NCI-H524 treated with DMSO at 0.1 percent for 48 hours (cell line): ENCODE measurements around the gene ARHGEF16.

Experiments used
- DNase-seq: peaks from one replicate; lab custom pipeline; 2025; lab: John Stamatoyannopoulos, UW

ARHGEF16 gene

DNA sequence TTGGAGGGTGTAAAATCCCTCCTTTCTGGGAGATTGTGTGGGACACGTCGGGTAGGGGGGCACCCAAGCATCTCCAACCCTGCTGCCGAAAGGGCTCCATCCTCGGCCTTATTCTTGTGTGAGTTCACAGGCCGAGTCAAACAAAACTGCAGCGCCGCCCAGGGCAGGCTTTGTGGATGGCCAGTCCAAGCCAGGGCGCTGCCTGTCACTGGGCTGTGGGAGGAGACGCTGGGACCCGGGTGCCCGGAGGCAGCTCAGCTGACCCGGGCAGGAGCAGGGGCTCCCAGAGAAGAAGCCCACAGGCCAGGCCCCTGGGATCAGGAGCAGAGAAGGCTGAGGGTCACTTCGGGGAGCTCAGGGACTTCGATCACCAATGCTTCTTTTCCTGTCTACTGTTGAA is 31.8 kb upstream of the ARHGEF16 start:
- DNase-seq: no peak

- no peak for DNase-seq
These were observed 31.1 kb upstream of the ARHGEF16 start for GRCh38 chr1:3423245-3423829.

DNA sequence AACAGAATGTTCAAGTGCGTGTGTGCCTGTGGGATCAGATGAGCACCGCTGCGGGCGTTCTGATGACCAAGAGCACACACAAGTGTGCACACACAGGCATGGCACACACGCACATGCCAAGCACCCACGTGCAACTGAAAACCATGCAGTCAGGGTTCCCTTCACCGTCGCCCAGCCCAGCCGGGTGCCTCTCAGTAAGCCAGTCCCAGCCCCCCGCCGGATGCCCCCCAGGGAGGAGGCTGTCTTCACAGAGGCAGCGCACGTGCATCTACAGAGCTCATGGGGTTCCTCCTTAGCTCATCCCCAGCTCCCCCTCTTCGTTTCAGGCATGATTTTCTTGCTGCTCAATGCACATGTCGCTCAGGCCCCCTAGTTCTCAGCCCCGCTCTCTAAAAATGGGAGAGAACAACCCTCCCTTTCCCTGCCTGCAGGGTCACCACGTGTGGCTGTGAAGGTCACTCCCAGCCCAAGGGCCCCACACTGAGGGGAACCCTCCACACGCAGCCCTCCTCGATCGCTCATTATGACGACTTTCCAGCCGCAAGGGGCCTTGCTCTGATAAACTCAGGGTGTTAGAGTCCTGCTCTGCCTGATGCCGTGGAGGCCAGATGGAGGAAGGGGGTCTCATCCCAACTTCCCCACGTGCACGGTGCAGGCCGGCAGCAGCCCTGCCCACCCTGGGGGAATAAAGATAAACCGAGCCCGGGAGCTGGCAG is 30.4 kb upstream of the ARHGEF16 start:
- no peak for DNase-seq

GRCh38 chr1:3425486-3426215 is 28.8 kb upstream of the ARHGEF16 start:
- no peak for DNase-seq

GRCh38 chr1:3426956-3427535 is 27.4 kb upstream of the ARHGEF16 start:
- no peak for DNase-seq

GRCh38 chr1:3427711-3428704 is 26.5 kb upstream of the ARHGEF16 start:
- no peak for DNase-seq

GRCh38 chr1:3428899-3429298 is 25.6 kb upstream of the ARHGEF16 start:
- DNase-seq: no peak

DNA sequence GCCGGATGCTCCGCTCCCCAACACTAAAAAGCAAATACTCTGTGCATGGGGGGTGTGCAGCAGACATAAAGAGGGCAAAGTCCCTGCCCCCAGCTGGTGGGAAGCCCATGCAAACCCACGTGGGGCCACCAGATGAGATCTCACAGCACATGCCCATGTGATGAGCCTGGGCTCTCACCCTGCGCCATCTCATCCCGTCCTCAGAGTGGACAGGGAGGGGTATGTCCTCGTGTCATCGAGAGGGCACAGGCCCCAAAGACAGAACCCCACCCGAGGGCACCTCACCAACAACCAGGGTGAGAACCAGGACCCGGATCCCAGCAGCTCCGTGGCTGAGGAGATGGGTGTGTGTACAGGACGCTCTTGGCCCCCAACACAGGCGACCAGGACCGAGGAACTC is 25.1 kb upstream of the ARHGEF16 start:
- DNase-seq: no peak

- DNase-seq: no peak
These were observed 24.7 kb upstream of the ARHGEF16 start for GRCh38 chr1:3429766-3430165.

GRCh38 chr1:3430406-3430805 is 24.1 kb upstream of the ARHGEF16 start:
- no peak for DNase-seq

DNA sequence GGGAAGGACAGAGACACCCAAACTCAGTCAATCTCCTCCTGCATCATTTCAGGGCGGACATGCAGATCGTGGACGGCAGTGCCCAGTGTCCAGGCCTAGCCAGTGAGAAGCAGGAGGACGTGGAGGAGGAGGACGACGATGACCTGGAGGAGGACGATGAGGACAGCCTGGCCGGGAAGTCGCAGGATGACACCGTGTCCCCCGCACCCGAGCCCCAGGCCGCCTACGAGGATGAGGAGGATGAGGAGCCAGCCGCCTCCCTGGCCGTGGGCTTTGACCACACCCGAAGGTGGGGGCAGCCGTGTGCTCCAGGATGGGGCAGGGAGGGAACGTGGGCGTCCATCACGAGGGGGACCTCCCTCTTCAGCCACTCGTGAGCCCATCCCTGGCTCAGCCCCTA is 23.6 kb upstream of the ARHGEF16 start:
- DNase-seq: no peak

DNA sequence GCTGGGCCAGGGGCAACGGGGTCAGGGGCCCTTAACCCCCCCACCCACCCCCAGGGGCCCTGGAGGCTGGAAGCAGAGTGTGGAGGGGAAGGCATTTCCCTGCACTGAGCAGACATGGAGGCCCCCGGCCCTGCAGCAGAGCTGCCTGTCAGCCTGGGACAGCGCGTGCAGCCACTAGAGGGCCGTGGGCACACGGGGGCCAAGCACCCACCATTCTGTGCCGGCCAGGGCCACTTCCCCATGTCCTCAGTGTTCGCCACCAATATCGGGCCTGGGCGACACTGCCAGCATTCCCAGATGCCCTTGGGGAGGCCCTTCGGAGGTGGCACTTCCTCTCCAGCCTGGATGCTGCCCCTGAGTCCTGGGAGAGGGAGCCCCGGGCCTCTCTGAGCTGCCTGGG is 23.2 kb upstream of the ARHGEF16 start:
- DNase-seq: no peak

DNA sequence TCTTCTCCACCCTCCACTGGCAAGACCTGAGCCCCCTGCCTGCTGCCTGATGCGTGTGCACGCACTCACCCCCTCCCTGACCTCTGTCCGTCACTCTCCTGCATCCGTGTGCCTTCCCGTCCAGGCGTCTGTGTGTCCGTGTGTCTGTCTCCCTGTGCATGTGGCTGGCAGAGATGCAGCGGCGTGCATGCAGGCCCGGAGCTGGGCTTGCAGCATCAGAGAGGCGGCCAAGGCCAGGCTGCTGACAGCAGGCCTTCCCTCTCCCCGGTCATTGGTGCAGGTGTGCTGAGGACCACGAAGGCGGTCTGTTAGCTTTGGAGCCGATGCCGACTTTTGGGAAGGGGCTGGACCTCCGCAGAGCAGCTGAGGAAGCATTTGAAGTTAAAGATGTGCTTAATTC is 22.8 kb upstream of the ARHGEF16 start:
- DNase-seq: no peak

- DNase-seq: no peak
These were observed 22.2 kb upstream of the ARHGEF16 start for GRCh38 chr1:3432306-3432705.

- DNase-seq: no peak
These were observed 21.4 kb upstream of the ARHGEF16 start for GRCh38 chr1:3433076-3433475.

DNA sequence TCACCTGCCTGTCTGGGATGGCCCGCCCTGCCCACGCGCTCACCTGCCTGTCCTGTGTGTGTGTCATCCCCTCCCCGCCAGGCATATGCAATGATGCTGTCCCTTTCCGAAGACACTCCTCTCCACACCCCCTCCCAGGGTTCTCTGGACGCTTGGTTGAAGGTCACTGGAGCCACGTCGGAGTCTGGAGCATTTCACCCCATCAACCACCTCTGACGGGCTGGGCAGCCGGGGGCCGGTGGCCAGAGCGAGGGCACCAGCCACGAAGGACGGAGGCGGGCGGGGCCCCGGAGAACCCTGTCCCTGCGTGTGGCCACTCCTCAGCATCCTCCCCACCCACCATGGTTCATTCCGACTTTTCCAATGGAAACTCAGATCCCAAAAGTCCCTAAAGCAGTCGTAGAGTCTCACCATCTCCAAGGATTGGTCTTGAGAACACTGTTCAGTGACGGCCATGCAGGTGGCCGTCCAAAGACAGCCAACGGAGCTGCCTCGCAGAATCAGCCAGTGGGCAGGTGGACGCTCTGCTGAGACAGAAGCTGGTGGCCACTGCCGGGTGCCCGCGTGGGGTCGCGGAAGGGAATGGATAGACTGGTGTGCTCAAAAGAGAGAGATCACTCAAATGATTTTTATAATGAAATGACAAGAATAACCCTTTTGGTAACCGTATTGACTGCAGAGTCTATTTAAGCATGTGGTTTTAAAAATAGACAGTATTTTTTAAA is 20.7 kb upstream of the ARHGEF16 start:
- no peak for DNase-seq

DNA sequence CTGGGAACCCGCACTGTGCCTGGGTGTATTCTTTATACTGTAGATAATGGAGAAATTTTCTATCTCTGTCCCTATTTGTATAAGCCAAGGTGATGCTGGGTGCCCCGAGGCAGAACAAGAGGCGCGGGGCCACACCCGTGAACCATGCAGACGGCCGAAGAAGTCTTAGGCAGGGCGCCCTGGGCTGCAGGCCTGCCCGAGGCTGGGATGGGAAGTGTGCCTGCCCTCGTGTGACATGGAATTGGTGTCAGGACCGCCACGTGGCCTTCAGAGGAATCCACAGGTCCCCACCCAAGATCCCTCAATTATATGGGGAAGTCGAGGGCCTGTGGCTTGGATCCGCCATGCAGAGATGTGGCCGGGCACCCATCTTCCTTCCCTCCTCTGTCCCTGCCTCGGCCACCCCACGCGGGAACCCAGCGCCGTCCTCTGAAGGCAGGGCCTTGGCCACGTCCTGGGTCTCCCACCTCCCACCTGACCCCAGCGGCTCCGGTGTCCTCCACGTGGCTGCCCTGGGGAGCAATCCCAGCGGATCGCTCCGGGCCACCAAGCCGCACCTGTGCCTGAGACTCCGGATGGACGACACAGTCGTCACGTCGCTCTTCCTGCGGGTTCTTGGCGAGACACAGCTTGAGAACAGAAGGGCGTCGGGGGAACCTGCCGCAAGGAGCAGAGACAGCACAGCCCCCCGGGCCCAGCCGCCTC is 19.9 kb upstream of the ARHGEF16 start:
- no peak for DNase-seq

GRCh38 chr1:3435666-3436065 is 18.8 kb upstream of the ARHGEF16 start:
- no peak for DNase-seq

DNA sequence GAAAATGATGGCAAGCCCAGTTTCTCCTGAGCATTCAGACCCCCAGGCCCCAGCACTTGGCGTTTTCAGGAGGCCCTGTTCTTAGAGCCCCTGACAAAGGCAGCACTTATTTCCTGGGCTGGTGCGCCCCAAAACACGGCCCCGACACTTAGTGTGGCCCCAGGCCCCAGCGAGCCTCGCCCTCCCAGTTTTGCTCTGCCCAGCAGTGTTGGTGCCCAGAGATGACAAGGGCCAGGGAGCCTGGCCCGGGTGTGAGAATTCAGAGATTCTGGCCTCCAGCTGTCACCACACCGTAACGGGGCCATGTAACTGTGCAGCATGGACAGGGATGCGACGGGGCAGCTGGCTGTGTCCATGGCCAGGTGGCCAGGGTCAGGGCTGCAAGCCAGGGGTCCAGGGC is 18.0 kb upstream of the ARHGEF16 start:
- DNase-seq: no peak

DNA sequence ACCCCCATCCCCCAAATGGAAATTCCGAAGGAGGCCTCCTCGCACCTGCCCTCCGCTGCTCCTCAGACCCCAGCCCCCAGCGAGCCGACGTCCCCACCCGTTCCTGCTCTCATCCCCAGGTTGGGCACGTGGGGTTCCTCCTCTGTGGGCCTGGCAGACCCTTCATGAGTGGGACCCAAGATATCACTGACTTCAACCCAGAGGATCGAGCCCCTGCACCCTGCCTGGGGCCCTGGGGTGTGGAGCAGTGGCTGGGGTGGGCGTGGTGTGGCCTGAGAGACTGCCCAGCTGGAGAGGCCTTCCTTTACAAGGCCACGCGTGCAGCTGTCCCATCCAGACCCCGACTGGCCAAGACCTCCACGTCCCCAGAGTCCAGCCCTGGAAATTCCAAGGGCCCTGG is 17.6 kb upstream of the ARHGEF16 start:
- DNase-seq: no peak
